Breast epithelium (tissue), 4 donors: ENCODE results near the gene PGAM5. TPM values are rescaled to one million over a fixed set of nuclear protein-coding genes. Genes with fewer than 3 reads are reported as not detected.

ENCODE experiments used
- DNase-seq, 2 donors: peaks; one replicate each; pipeline ENCODE4 v3.0.0-alpha.2; 2019; ENCODE audit warnings: low spot score in 2 of 2
- H3K27ac ChIP-seq, 2 donors: fragments of 200-600 bp; sonication (generic) in 1 of 2; one replicate each; pipeline ENCODE4 v1.5.1; 2016 to 2019; ENCODE audit warnings: mild to moderate bottlenecking in 1 of 2
- H3K27me3 ChIP-seq, 2 donors: fragments of 200-600 bp; sonication (generic) in 1 of 2; one replicate each; pipeline versions ENCODE4 v1.5.1 to v1.6.0; 2017 to 2019; ENCODE audit warnings: control low read depth in 1 of 2, mild to moderate bottlenecking in 1 of 2
- H3K36me3 ChIP-seq: fragments of 200-600 bp; one replicate; pipeline ENCODE4 v1.5.1; 2019
- H3K4me1 ChIP-seq, 2 donors: fragments of 200-600 bp; sonication (generic); one replicate each; pipeline ENCODE4 v1.5.1; 2016 to 2019; ENCODE audit warnings: control low read depth in 1 of 2
- H3K4me3 ChIP-seq, 3 donors: fragments of 200-600 bp; sonication (generic); 1 replicate in 2 of 3; 2 replicates in 1 of 3; pipeline ENCODE4 v1.5.1; 2016 to 2019; ENCODE audit warnings: mild to moderate bottlenecking in 3 of 3, moderate library complexity in 2 of 3
- H3K9me3 ChIP-seq, 2 donors: fragments of 200-600 bp; sonication (generic) in 1 of 2; one replicate each; pipeline ENCODE4 v1.5.1; 2016 to 2019; ENCODE audit warnings: control low read depth in 1 of 2
- CTCF ChIP-seq, 3 donors: fragments of 450-650 bp; IDR thresholded peaks; one replicate each; pipeline ENCODE4 v1.5.1; 2016 to 2017; ENCODE audit warnings: antibody characterized with exemption in 3 of 3, mild to moderate bottlenecking in 3 of 3, moderate library complexity in 3 of 3
- POLR2A ChIP-seq: fragments of 450-650 bp; IDR thresholded peaks from one replicate; pipeline ENCODE4 v1.6.1; 2016; ENCODE audit warnings: antibody characterized with exemption, mild to moderate bottlenecking, moderate library complexity
- POLR2AphosphoS5 ChIP-seq, 3 donors: sonication (generic); formaldehyde crosslinking; IDR thresholded peaks; one replicate each; pipeline ENCODE4 v1.6.1; 2017; ENCODE audit warnings: antibody characterized with exemption in 3 of 3
- intact Hi-C: fragments of 100-400 bp; cut with DNase I; formaldehyde crosslinking; loops from one replicate; pipeline ENCODE4 v1.15.1; 2023; ENCODE audit warnings: low total_unique reads
- total RNA-seq, 3 donors: library from RNA; depleted of rRNA; stranded (reverse); fragments of >200 nt; gene quantifications; one replicate each; pipeline ENCODE4 v1.1.0, GENCODE V29; 2016

PGAM5 gene
- total RNA-seq, 3 donors from 2014 or later: 20.2 to 38.0 (median 22.8) TPM

GRCh38 chr12:132727091-132727794 lies 16.6 kb downstream of the PGAM5 start:
- H3K27ac ChIP-seq: no peak overlapping the region
- no peaks in the 10 kb centered on the region for H3K4me1 ChIP-seq
- H3K9me3 ChIP-seq: no peaks in the 10 kb centered on the region
- no peaks in the 10 kb centered on the region for H3K27me3 ChIP-seq
- no peak for TF ChIP-seq POLR2AphosphoS5 (IDR thresholded peaks at IDR 0.05)
- TF ChIP-seq CTCF (IDR thresholded peaks at IDR 0.05): no peak
- TF ChIP-seq POLR2A: no peak
- no peaks in the 10 kb centered on the region for H3K36me3 ChIP-seq
- H3K4me3 ChIP-seq: no peak overlapping the region
- no peak for DNase-seq
- intact Hi-C loops: no loop called here

- no peak overlapping the region for H3K4me3 ChIP-seq
- TF ChIP-seq POLR2A (no peak), POLR2AphosphoS5 (IDR thresholded peaks at IDR 0.05) (no peak), CTCF (IDR thresholded peaks at IDR 0.05) (no peak)
- intact Hi-C loops: no loop called here
- no peak for DNase-seq
- no peaks in the 10 kb centered on the region for H3K36me3 ChIP-seq
- H3K27me3 ChIP-seq: no peaks in the 10 kb centered on the region
- no peak overlapping the region for H3K27ac ChIP-seq
- no peaks in the 10 kb centered on the region for H3K9me3 ChIP-seq
- no peaks in the 10 kb centered on the region for H3K4me1 ChIP-seq
Measured at GRCh38 chr12:132728502-132728901, 17.9 kb downstream of the PGAM5 start.

GRCh38 chr12:132729541-132730320 lies 19.1 kb downstream of the PGAM5 start:
- Histone ChIP-seq H3K4me3 (no peak overlapping the region), H3K36me3 (no peaks in the 10 kb centered on the region), H3K4me1 (no peaks in the 10 kb centered on the region), H3K27ac (no peak overlapping the region), H3K9me3 (no peaks in the 10 kb centered on the region), H3K27me3 (no peaks in the 10 kb centered on the region)
- intact Hi-C loops: no loop called here
- TF ChIP-seq POLR2A (no peak), POLR2AphosphoS5 (IDR thresholded peaks at IDR 0.05) (no peak), CTCF (IDR thresholded peaks at IDR 0.05) (no peak)
- no peak for DNase-seq

DNA sequence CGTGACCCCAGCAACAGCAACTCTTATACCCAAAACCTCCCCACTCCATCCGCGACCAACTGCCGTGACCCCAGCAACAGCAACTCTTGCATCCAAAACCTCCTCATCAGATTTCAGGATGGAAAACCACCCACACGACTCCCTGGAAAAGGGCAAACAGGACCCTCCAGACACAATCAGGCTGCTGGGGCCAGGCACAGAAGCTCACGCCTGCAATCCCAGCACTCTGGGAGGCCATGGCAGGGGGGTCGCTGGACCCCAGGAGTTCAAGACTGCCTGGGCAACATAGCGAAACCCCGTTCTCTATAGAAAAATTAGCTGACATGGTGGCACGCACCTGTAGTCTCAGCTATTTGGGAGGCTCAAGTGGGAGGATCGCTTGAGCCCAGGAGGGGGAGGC lies 19.7 kb downstream of the PGAM5 start:
- Histone ChIP-seq H3K36me3 (no peaks in the 10 kb centered on the region), H3K27me3 (no peaks in the 10 kb centered on the region), H3K4me1 (no peaks in the 10 kb centered on the region), H3K9me3 (no peaks in the 10 kb centered on the region), H3K27ac (no peak overlapping the region), H3K4me3 (no peak overlapping the region)
- no peak for DNase-seq
- TF ChIP-seq CTCF (IDR thresholded peaks at IDR 0.05) (no peak), POLR2A (no peak)
- intact Hi-C loops: no loop called here

DNA sequence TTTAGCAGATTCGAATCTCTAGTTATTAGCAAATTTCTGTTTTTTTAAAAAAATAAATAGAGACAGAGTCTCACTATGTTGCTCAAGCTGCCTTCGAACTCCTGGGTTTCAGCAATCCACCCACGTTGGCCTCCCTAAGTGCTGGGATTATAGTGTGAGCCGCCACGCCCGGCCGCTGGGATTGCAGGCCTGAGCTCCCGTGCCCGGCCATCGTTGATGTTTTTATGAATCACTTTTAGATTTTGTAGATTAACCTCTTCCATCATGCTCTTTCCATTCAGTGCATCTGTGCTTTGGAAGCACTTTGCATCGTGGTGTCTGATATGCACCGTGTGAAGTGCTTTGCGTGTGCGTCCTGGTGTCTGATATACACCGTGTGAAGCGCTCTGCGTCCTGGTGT lies 20.9 kb downstream of the PGAM5 start:
- intact Hi-C loops: no loop called here
- TF ChIP-seq CTCF (IDR thresholded peaks at IDR 0.05): no peak
- TF ChIP-seq POLR2AphosphoS5 (IDR thresholded peaks at IDR 0.05): no peak
- no peak for TF ChIP-seq POLR2A
- H3K27me3 ChIP-seq: no peaks in the 10 kb centered on the region
- no peak for DNase-seq
- no peaks in the 10 kb centered on the region for H3K36me3 ChIP-seq
- no peak overlapping the region for H3K27ac ChIP-seq
- no peaks in the 10 kb centered on the region for H3K9me3 ChIP-seq
- no peaks in the 10 kb centered on the region for H3K4me1 ChIP-seq
- H3K4me3 ChIP-seq: no peak overlapping the region
